SK-N-SH treated with all-trans-retinoic acid at 6 μM for 48 hours (cell line): ENCODE data around the gene RNGTT.

ENCODE experiments used
- ATAC-seq: fragments of 200-7000 bp; cut with Tn5 transposase; 3 replicates; pipeline ENCODE4 v1.9.1; 2020; ENCODE audit warnings: mild to moderate bottlenecking, moderate library complexity
- ARNTL ChIP-seq: fragments of 450-650 bp; formaldehyde crosslinking; IDR thresholded peaks from 2 replicates; pipeline ENCODE4 v1.5.0; 2020; ENCODE audit warnings: low read depth, mild to moderate bottlenecking, moderate library complexity, borderline replicate concordance
- BACH2 ChIP-seq: fragments of 250-450 bp; sonication (Bioruptor Pico); IDR thresholded peaks from 2 replicates; pipeline ENCODE4 v1.9.0; 2021; ENCODE audit warnings: mild to moderate bottlenecking, borderline replicate concordance
- CREB5 ChIP-seq: fragments of 250-450 bp; sonication (Bioruptor Pico); IDR thresholded peaks from 2 replicates; pipeline ENCODE4 v1.5.1; 2020; ENCODE audit warnings: low read depth, mild to moderate bottlenecking, moderate library complexity
- CSDC2 ChIP-seq: fragments of 250-450 bp; sonication (Bioruptor Pico); IDR thresholded peaks from 2 replicates; pipeline ENCODE4 v1.5.0; 2020; ENCODE audit warnings: mild to moderate bottlenecking, moderate library complexity
- CSRNP3 ChIP-seq: fragments of 250-450 bp; sonication (Bioruptor Pico); IDR thresholded peaks from 2 replicates; pipeline ENCODE4 v1.5.1; 2021; ENCODE audit warnings: mild to moderate bottlenecking, moderate library complexity
- ESRRG ChIP-seq: fragments of 250-450 bp; sonication (Bioruptor Pico); IDR thresholded peaks from 2 replicates; pipeline ENCODE4 v1.6.1; 2021; ENCODE audit warnings: mild to moderate bottlenecking
- GLIS3 ChIP-seq: fragments of 250-450 bp; sonication (Bioruptor Pico); IDR thresholded peaks from 2 replicates; pipeline ENCODE4 v1.5.0; 2020; ENCODE audit warnings: mild to moderate bottlenecking, moderate library complexity
- ISL1 ChIP-seq: fragments of 250-450 bp; sonication (Bioruptor Pico); IDR thresholded peaks from 2 replicates; pipeline ENCODE4 v2.1.2; 2022; ENCODE audit warnings: mild to moderate bottlenecking, moderate library complexity
- OSR1 ChIP-seq: fragments of 250-450 bp; sonication (Bioruptor Pico); IDR thresholded peaks from 2 replicates; pipeline ENCODE4 v1.8.0; 2022; ENCODE audit warnings: moderate library complexity, mild to moderate bottlenecking, inconsistent platforms
- PATZ1 ChIP-seq: fragments of 250-450 bp; sonication (Bioruptor Pico); IDR thresholded peaks from 2 replicates; pipeline ENCODE4 v1.8.0; 2020; ENCODE audit warnings: mild to moderate bottlenecking, moderate library complexity, borderline replicate concordance
- POU6F1 ChIP-seq: fragments of 250-450 bp; sonication (Bioruptor Pico); IDR thresholded peaks from 2 replicates; pipeline ENCODE4 v1.8.0; 2021; ENCODE audit warnings: low read depth, mild to moderate bottlenecking, moderate library complexity, borderline replicate concordance
- PPARA ChIP-seq: fragments of 250-450 bp; sonication (Bioruptor Pico); IDR thresholded peaks from 2 replicates; pipeline ENCODE4 v1.5.0; 2020; ENCODE audit warnings: mild to moderate bottlenecking, borderline replicate concordance
- RARB ChIP-seq: fragments of 250-450 bp; sonication (Bioruptor Pico); IDR thresholded peaks from 2 replicates; pipeline ENCODE4 v1.8.0; 2021; ENCODE audit warnings: mild to moderate bottlenecking, moderate library complexity
- SNAI2 ChIP-seq: fragments of 250-450 bp; sonication (Bioruptor Pico); IDR thresholded peaks from 2 replicates; pipeline ENCODE4 v1.5.0; 2020; ENCODE audit warnings: mild to moderate bottlenecking, moderate library complexity
- TCF4 ChIP-seq: fragments of 250-450 bp; sonication (Bioruptor Pico); IDR thresholded peaks from 2 replicates; pipeline ENCODE4 v1.8.0; 2021; ENCODE audit warnings: mild to moderate bottlenecking, moderate library complexity, borderline replicate concordance
- TOX ChIP-seq: fragments of 250-450 bp; sonication (Bioruptor Pico); IDR thresholded peaks from 2 replicates; pipeline ENCODE4 v1.8.0; 2021; ENCODE audit warnings: mild to moderate bottlenecking, moderate library complexity, borderline replicate concordance
- TSHZ2 ChIP-seq: fragments of 250-450 bp; sonication (Bioruptor Pico); IDR thresholded peaks from 2 replicates; pipeline ENCODE4 v1.5.0; 2020; ENCODE audit warnings: mild to moderate bottlenecking, moderate library complexity
- ZC3H10 ChIP-seq: fragments of 250-450 bp; sonication (Bioruptor Pico); IDR thresholded peaks from 2 replicates; pipeline ENCODE4 v1.5.1; 2021; ENCODE audit warnings: mild to moderate bottlenecking, moderate library complexity
- ZFP3 ChIP-seq: fragments of 250-450 bp; sonication (Bioruptor Pico); IDR thresholded peaks from 2 replicates; pipeline ENCODE4 v1.5.0; 2020; ENCODE audit warnings: mild to moderate bottlenecking, moderate library complexity
- ZFP30 ChIP-seq: fragments of 450-650 bp; formaldehyde crosslinking; IDR thresholded peaks from 2 replicates; pipeline ENCODE4 v1.5.0; 2022; ENCODE audit warnings: mild to moderate bottlenecking, moderate library complexity
- ZNF565 ChIP-seq: fragments of 450-650 bp; formaldehyde crosslinking; conservative IDR thresholded peaks from 2 replicates; pipeline ENCODE4 v1.5.0; 2020; ENCODE audit warnings: low read depth, mild to moderate bottlenecking, moderate library complexity
- ZNF70 ChIP-seq: fragments of 450-650 bp; formaldehyde crosslinking; IDR thresholded peaks from 2 replicates; pipeline ENCODE4 v1.5.0; 2020; ENCODE audit warnings: mild to moderate bottlenecking, moderate library complexity
- ZNF8 ChIP-seq: fragments of 450-650 bp; formaldehyde crosslinking; IDR thresholded peaks from 2 replicates; pipeline ENCODE4 v1.5.0; 2020; ENCODE audit warnings: mild to moderate bottlenecking, moderate library complexity

Gene RNGTT

GRCh38 chr6:88680654-88681053, 282.8 kb downstream of the RNGTT start:
- ATAC-seq: no peak
- no peak for TF ChIP-seq ZC3H10 (CRISPR knock-in tag)
- TF ChIP-seq ISL1 (CRISPR knock-in tag): no peak
- no peak for TF ChIP-seq ZNF70 (CRISPR knock-in tag)
- TF ChIP-seq BACH2 (CRISPR knock-in tag): no peak
- no peak for TF ChIP-seq GLIS3 (CRISPR knock-in tag)
- TF ChIP-seq PPARA (CRISPR knock-in tag): no peak
- TF ChIP-seq ZNF565 (CRISPR knock-in tag): no peak
- TF ChIP-seq OSR1 (CRISPR knock-in tag): no peak
- TF ChIP-seq CSDC2 (CRISPR knock-in tag): no peak
- TF ChIP-seq TCF4 (CRISPR knock-in tag): no peak
- TF ChIP-seq CREB5 (CRISPR knock-in tag): no peak
- TF ChIP-seq SNAI2 (CRISPR knock-in tag): no peak
- TF ChIP-seq ARNTL (CRISPR knock-in tag): no peak
- TF ChIP-seq TOX: no peak
- no peak for TF ChIP-seq PATZ1 (CRISPR knock-in tag)
- TF ChIP-seq POU6F1 (CRISPR knock-in tag): no peak
- TF ChIP-seq ZFP30 (CRISPR knock-in tag): no peak

GRCh38 chr6:88679841-88680240, 283.6 kb downstream of the RNGTT start:
- no peak for TF ChIP-seq ZNF70 (CRISPR knock-in tag)
- TF ChIP-seq PATZ1 (CRISPR knock-in tag): no peak
- no peak for TF ChIP-seq CSDC2 (CRISPR knock-in tag)
- no peak for TF ChIP-seq TOX
- TF ChIP-seq BACH2 (CRISPR knock-in tag): no peak
- no peak for TF ChIP-seq ZFP3
- TF ChIP-seq RARB: no peak
- no peak for TF ChIP-seq OSR1 (CRISPR knock-in tag)
- TF ChIP-seq TSHZ2 (CRISPR knock-in tag): no peak
- TF ChIP-seq SNAI2 (CRISPR knock-in tag): no peak
- no peak for TF ChIP-seq GLIS3 (CRISPR knock-in tag)
- TF ChIP-seq PPARA (CRISPR knock-in tag): no peak
- TF ChIP-seq ZFP30 (CRISPR knock-in tag): no peak
- ATAC-seq: no peak

- no peak for TF ChIP-seq ZNF8 (CRISPR knock-in tag)
- TF ChIP-seq GLIS3 (CRISPR knock-in tag): no peak
- no peak for TF ChIP-seq ZFP3
- no peak for TF ChIP-seq OSR1 (CRISPR knock-in tag)
- no peak for TF ChIP-seq ZNF70 (CRISPR knock-in tag)
- TF ChIP-seq TSHZ2 (CRISPR knock-in tag): no peak
- no peak for TF ChIP-seq CSRNP3 (CRISPR knock-in tag)
- TF ChIP-seq TCF4 (CRISPR knock-in tag): no peak
- TF ChIP-seq RARB: no peak
- TF ChIP-seq ESRRG (CRISPR knock-in tag): no peak
- ATAC-seq: no peak
These were observed 286.1 kb downstream of the RNGTT start for GRCh38 chr6:88677356-88677755.
